HK-2 (cell line): ENCODE data around the gene CR1L.
A peak's percentile ranks its signal among the peaks of the same experiment; 100 is the strongest.
"Not testable (repeated sequence)": the region's sequence is repeated elsewhere in the genome, so short reads cannot be mapped to it uniquely, and the experiment has no call there.

Experiments
- DNase-seq: peaks from one replicate; pipeline ENCODE4 v3.0.0-alpha.2; 2018; ENCODE audit not compliant: unreplicated experiment

CR1L gene

GRCh38 chr1:207745839-207746767 is 101.2 kb downstream of the CR1L start:
- no peak for DNase-seq

- no peak for DNase-seq
These were observed 102.9 kb downstream of the CR1L start for GRCh38 chr1:207747627-207748492.

- DNase-seq = no peak
These were observed 104.0 kb downstream of the CR1L start for GRCh38 chr1:207748737-207749528.

GRCh38 chr1:207750631-207751305 is 105.8 kb downstream of the CR1L start:
- no peak for DNase-seq

- DNase-seq = not testable (repeated sequence)
These were observed 106.5 kb downstream of the CR1L start for GRCh38 chr1:207751463-207751789.

GRCh38 chr1:207751790-207752455 is 107.0 kb downstream of the CR1L start, which contains the start of gene CD46:
CD46 (plus strand) TSS chr1:207752054; CDS start chr1:207752213, 159 bp downstream.
- peak; percentile 97 for DNase-seq

GRCh38 chr1:207752456-207752998 is 107.6 kb downstream of the CR1L start:
- DNase-seq = peak; percentile 57

- no peak for DNase-seq
These were observed 108.7 kb downstream of the CR1L start for GRCh38 chr1:207753611-207754010.

GRCh38 chr1:207754011-207754410 is 109.1 kb downstream of the CR1L start:
- no peak for DNase-seq

GRCh38 chr1:207754974-207755700 is 110.2 kb downstream of the CR1L start:
- no peak for DNase-seq

GRCh38 chr1:207755846-207756693 is 111.1 kb downstream of the CR1L start:
- peak; percentile 17 for DNase-seq

GRCh38 chr1:207762622-207763021 is 117.7 kb downstream of the CR1L start:
- DNase-seq = no peak

GRCh38 chr1:207763091-207763490 is 118.2 kb downstream of the CR1L start:
- DNase-seq = no peak

- no peak for DNase-seq
These were observed 119.0 kb downstream of the CR1L start for GRCh38 chr1:207763972-207764371.

- DNase-seq = no peak
These were observed 121.6 kb downstream of the CR1L start for GRCh38 chr1:207766569-207766968.

GRCh38 chr1:207770514-207770913 is 125.6 kb downstream of the CR1L start:
- not testable (repeated sequence) for DNase-seq
